Measurements from ENCODE around the gene S100B. TPM values are rescaled to one million over a fixed set of nuclear protein-coding genes. Genes with fewer than 3 reads are reported as not detected.

S100B gene
- total RNA-seq, 2 donors from 2014 or later = 0.91 to 3.2 TPM

DNA sequence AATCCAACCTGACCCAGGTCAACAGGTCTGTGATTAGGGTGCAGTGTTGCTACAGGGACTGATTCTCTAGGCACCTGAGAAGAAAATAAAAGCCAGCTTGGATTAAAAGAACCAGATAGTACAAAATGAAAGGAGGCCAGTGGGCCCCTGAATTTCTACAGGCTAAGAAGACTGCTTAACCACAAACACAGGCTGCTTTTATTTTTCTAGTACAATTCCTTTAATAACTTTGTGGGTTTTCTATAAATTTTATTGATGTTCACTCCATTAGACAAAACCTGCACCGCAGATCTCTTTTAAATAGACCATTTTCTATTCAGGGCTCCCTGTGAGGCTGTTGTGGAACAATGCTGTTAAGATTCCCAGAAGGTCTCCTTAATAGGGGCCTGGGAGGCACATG lies 20.9 kb upstream of the S100B start:
- H3K27ac ChIP-seq = no peak overlapping the region
- no peaks in the 10 kb centered on the region for H3K27me3 ChIP-seq (replicated peaks; ENCODE audit: insufficient read depth)
- 79% methylated on average over 1 of the region's 1 CpG for WGBS
- TF ChIP-seq POLR2A (IDR thresholded peaks at IDR 0.05) = no peak
- no peak for TF ChIP-seq POLR2AphosphoS5 (IDR thresholded peaks at IDR 0.05)
- TF ChIP-seq, protein P1, sequence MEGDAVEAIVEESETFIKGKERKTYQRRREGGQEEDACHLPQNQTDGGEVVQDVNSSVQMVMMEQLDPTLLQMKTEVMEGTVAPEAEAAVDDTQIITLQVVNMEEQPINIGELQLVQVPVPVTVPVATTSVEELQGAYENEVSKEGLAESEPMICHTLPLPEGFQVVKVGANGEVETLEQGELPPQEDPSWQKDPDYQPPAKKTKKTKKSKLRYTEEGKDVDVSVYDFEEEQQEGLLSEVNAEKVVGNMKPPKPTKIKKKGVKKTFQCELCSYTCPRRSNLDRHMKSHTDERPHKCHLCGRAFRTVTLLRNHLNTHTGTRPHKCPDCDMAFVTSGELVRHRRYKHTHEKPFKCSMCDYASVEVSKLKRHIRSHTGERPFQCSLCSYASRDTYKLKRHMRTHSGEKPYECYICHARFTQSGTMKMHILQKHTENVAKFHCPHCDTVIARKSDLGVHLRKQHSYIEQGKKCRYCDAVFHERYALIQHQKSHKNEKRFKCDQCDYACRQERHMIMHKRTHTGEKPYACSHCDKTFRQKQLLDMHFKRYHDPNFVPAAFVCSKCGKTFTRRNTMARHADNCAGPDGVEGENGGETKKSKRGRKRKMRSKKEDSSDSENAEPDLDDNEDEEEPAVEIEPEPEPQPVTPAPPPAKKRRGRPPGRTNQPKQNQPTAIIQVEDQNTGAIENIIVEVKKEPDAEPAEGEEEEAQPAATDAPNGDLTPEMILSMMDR (IDR thresholded peaks at IDR 0.05) = no peak
- no peak overlapping the region for H3K4me3 ChIP-seq
- intact Hi-C loops (cut with DNase I) = no loop called here
- H3K4me1 ChIP-seq (replicated peaks) = no peaks in the 10 kb centered on the region
- H3K36me3 ChIP-seq = no peaks in the 10 kb centered on the region
- no peaks in the 10 kb centered on the region for H3K9me3 ChIP-seq
- no peak for DNase-seq (ENCODE audit: low spot score)

- no peaks in the 10 kb centered on the region for H3K27me3 ChIP-seq (replicated peaks; ENCODE audit: insufficient read depth)
- no peaks in the 10 kb centered on the region for H3K36me3 ChIP-seq
- no peak for TF ChIP-seq POLR2A (IDR thresholded peaks at IDR 0.05)
- TF ChIP-seq POLR2AphosphoS5 (IDR thresholded peaks at IDR 0.05) = no peak
- TF ChIP-seq, protein P1 (IDR thresholded peaks at IDR 0.05) = no peak
- no peaks in the 10 kb centered on the region for H3K4me1 ChIP-seq (replicated peaks)
- H3K9me3 ChIP-seq = no peaks in the 10 kb centered on the region
- H3K4me3 ChIP-seq = no peak overlapping the region
- WGBS = 70% methylated on average over 16 of the region's 16 CpGs
- intact Hi-C loops (cut with DNase I) = no loop called here
- H3K27ac ChIP-seq = no peak overlapping the region
- no peak for DNase-seq (ENCODE audit: low spot score)
Measured at GRCh38 chr21:46624050-46624449, 19.2 kb upstream of the S100B start.

GRCh38 chr21:46622226-46622625 lies 17.3 kb upstream of the S100B start:
- 53% methylated on average over 4 of the region's 4 CpGs for WGBS
- no peak overlapping the region for H3K27ac ChIP-seq

GRCh38 chr21:46621457-46622182 lies 16.7 kb upstream of the S100B start:
- TF ChIP-seq, protein P1 (IDR thresholded peaks at IDR 0.05) = no peak
- TF ChIP-seq POLR2A (IDR thresholded peaks at IDR 0.05) (no peak), POLR2AphosphoS5 (IDR thresholded peaks at IDR 0.05) (no peak)
- 67% methylated on average over 9 of the region's 9 CpGs for WGBS
- no peak for DNase-seq (ENCODE audit: low spot score)
- H3K4me1 ChIP-seq (replicated peaks) = no peaks in the 10 kb centered on the region
- no peaks in the 10 kb centered on the region for H3K27me3 ChIP-seq (replicated peaks; ENCODE audit: insufficient read depth)
- H3K27ac ChIP-seq = no peak overlapping the region
- intact Hi-C loops (cut with DNase I) = no loop called here
- H3K4me3 ChIP-seq = no peak overlapping the region
- H3K36me3 ChIP-seq = no peaks in the 10 kb centered on the region
- no peaks in the 10 kb centered on the region for H3K9me3 ChIP-seq

More at GRCh38 chr21:46622226-46622625, 17.3 kb upstream of the S100B start:
- Histone ChIP-seq H3K27me3 (replicated peaks; ENCODE audit: insufficient read depth) (no peaks in the 10 kb centered on the region), H3K4me1 (replicated peaks) (no peaks in the 10 kb centered on the region), H3K36me3 (no peaks in the 10 kb centered on the region), H3K9me3 (no peaks in the 10 kb centered on the region), H3K4me3 (no peak overlapping the region)
- no peak for DNase-seq (ENCODE audit: low spot score)
- intact Hi-C loops (cut with DNase I) = no loop called here
- no peak for TF ChIP-seq POLR2A (IDR thresholded peaks at IDR 0.05)
- TF ChIP-seq, protein P1 (IDR thresholded peaks at IDR 0.05) = no peak
- TF ChIP-seq POLR2AphosphoS5 (IDR thresholded peaks at IDR 0.05) = no peak

DNA sequence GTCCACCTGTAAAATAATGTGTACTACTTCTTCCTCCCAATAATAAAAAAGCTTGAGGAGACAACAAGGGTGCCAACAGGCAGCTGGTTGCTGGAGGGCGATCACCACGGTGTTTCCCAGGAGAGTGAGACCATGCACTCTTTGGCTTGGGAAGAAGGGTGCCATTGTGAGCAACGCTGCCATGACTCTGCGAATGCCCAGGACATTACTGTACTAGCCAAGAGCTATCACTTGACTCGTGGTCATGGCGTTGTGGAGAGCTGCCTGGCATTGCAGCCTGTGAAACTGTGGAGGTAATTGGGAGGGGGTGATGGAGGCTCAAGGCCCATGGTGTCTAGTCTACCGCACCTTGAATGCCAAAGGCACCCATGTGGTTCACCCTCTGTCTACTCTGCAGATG lies 16.0 kb upstream of the S100B start:
- no peaks in the 10 kb centered on the region for H3K36me3 ChIP-seq
- H3K27me3 ChIP-seq (replicated peaks; ENCODE audit: insufficient read depth) = no peaks in the 10 kb centered on the region
- no peak overlapping the region for H3K27ac ChIP-seq
- H3K4me3 ChIP-seq = no peak overlapping the region
- no peaks in the 10 kb centered on the region for H3K9me3 ChIP-seq
- intact Hi-C loops (cut with DNase I) = no loop called here
- H3K4me1 ChIP-seq (replicated peaks) = no peaks in the 10 kb centered on the region
- TF ChIP-seq, protein P1 (IDR thresholded peaks at IDR 0.05) = no peak
- TF ChIP-seq POLR2A (IDR thresholded peaks at IDR 0.05) (no peak), POLR2AphosphoS5 (IDR thresholded peaks at IDR 0.05) (no peak)
- DNase-seq (ENCODE audit: low spot score) = no peak
- WGBS = 88% methylated on average over 7 of the region's 7 CpGs

All from prostate gland (tissue), 2 donors.